GM12872 (cell line): ENCODE measurements around the gene INPP4B.

Source experiments
- CTCF ChIP-seq: IDR thresholded peaks from 3 replicates; pipeline ENCODE4 v1.5.1; 2011; ENCODE audit warnings: low read depth, mild to moderate bottlenecking, low read length, moderate library complexity; ENCODE audit not compliant: insufficient read depth

Gene INPP4B

GRCh38 chr4:142262956-142263355, 583.1 kb downstream of the INPP4B start:
- TF ChIP-seq CTCF: no peak

GRCh38 chr4:142248946-142249345, 597.2 kb downstream of the INPP4B start:
- TF ChIP-seq CTCF: no peak

GRCh38 chr4:142243255-142243654, 602.8 kb downstream of the INPP4B start:
- TF ChIP-seq CTCF: no peak

- TF ChIP-seq CTCF: no peak
Observed at GRCh38 chr4:142242156-142242555, 603.9 kb downstream of the INPP4B start.

- no peak for TF ChIP-seq CTCF
Observed at GRCh38 chr4:142238589-142238988, 607.5 kb downstream of the INPP4B start.

GRCh38 chr4:142236268-142236667, 609.8 kb downstream of the INPP4B start:
- TF ChIP-seq CTCF: no peak

- no peak for TF ChIP-seq CTCF
Observed at GRCh38 chr4:142231787-142232186, 614.3 kb downstream of the INPP4B start.

GRCh38 chr4:142230991-142231390, 615.1 kb downstream of the INPP4B start:
- 0 out of 3 replicates have a peak, but pooled peaks have one; percentile 3 for TF ChIP-seq CTCF
